HG03571 (cell line): ENCODE results near the gene TEX47.
A peak's percentile ranks its signal among the peaks of the same experiment; 100 is the strongest.

Experiments
- ATAC-seq: cut with Tn5 transposase; IDR thresholded peaks from one replicate; pipeline ENCODE4 v1.9.1; 2021; ENCODE audit not compliant: unreplicated experiment

TEX47 gene

GRCh38 chr7:88795553-88795952, at the start of gene TEX47:
TSS of gene TEX47 (minus strand) at chr7:88795737. CDS start at chr7:88794942, 795 bp downstream.
- ATAC-seq: no peak

- no peak for ATAC-seq
Measured at GRCh38 chr7:88845091-88845490, 49.6 kb upstream of the TEX47 start.

GRCh38 chr7:88842201-88842600, 46.7 kb upstream of the TEX47 start:
- ATAC-seq: no peak

GRCh38 chr7:88835147-88835728, 39.7 kb upstream of the TEX47 start:
- peak; percentile 87 for ATAC-seq

GRCh38 chr7:88826222-88826621, 30.7 kb upstream of the TEX47 start:
- ATAC-seq: no peak

- no peak for ATAC-seq
Measured at GRCh38 chr7:88818552-88818951, 23.0 kb upstream of the TEX47 start.

GRCh38 chr7:88806280-88807037, 10.9 kb upstream of the TEX47 start:
- no peak for ATAC-seq

- no peak for ATAC-seq
Measured at GRCh38 chr7:88801046-88801445, 5.5 kb upstream of the TEX47 start.

GRCh38 chr7:88792361-88792760, 3.2 kb downstream of the TEX47 start:
- ATAC-seq: no peak

GRCh38 chr7:88791891-88792290, 3.6 kb downstream of the TEX47 start:
- no peak for ATAC-seq

GRCh38 chr7:88789480-88790064, 6.0 kb downstream of the TEX47 start:
- ATAC-seq: no peak

GRCh38 chr7:88787777-88788176, 7.8 kb downstream of the TEX47 start:
- ATAC-seq: no peak

GRCh38 chr7:88775838-88776237, 19.7 kb downstream of the TEX47 start:
- ATAC-seq: no peak

GRCh38 chr7:88772776-88773175, 22.8 kb downstream of the TEX47 start:
- no peak for ATAC-seq

- ATAC-seq: no peak
Measured at GRCh38 chr7:88771417-88771816, 24.1 kb downstream of the TEX47 start.

- no peak for ATAC-seq
Measured at GRCh38 chr7:88761779-88762178, 33.8 kb downstream of the TEX47 start.

GRCh38 chr7:88760136-88760515, 35.4 kb downstream of the TEX47 start:
- ATAC-seq: no peak

GRCh38 chr7:88759230-88760135, 36.1 kb downstream of the TEX47 start, which contains the start of gene ZNF804B:
TSS of gene ZNF804B (plus strand) at chr7:88759700. CDS start at chr7:88759977, 277 bp downstream.
- ATAC-seq: no peak

GRCh38 chr7:88758381-88759229, 36.9 kb downstream of the TEX47 start:
- no peak for ATAC-seq

- ATAC-seq: no peak
Measured at GRCh38 chr7:88757371-88757770, 38.2 kb downstream of the TEX47 start.
